DMS114 treated with DMSO at 0.1 percent for 48 hours (cell line): ENCODE data around the gene ZNF609.
A peak's percentile ranks its signal among the peaks of the same experiment; 100 is the strongest.
"Not testable (repeated sequence)": the region's sequence is repeated elsewhere in the genome, so short reads cannot be mapped to it uniquely, and the experiment has no call there.

ENCODE experiments used
- DNase-seq: peaks from one replicate; lab custom pipeline; 2025; ENCODE audit not compliant: unreplicated experiment; lab: John Stamatoyannopoulos, UW

Gene ZNF609

DNA sequence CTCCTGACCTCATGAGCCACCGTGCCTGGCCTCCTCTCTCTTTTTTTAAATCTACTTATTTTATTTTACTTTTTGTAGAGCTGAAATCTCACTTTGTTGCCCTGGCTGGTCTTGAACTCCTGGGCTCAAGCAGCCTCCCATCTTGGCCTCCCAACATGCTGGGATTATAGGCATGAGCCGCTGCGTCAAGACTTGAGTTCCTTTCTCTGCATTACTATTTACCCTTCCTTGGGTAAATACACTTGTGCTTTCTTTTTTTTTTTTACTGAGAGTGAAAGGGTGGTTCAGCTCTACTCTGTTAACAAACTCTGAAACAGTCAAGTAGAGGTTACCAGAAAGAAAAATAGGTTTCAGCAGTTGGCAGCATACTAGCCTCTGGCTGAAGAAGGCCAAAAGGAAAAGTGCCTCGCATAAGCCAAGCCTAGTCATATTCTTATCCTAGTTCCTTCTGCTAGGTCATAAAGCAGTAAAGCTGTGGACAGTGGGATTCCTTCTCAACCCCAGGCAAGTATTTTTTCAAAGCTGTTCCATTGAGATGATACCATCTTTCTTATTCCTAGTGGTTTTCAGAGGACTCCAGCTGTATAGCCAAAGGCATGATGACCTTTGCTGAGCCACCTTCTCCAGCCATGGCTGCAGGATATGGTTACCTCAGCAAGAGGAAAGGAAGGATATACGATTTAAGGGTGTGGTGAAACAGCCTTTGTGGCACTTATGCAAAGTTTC, 179.9 kb downstream of the ZNF609 start:
- no peak for DNase-seq

DNA sequence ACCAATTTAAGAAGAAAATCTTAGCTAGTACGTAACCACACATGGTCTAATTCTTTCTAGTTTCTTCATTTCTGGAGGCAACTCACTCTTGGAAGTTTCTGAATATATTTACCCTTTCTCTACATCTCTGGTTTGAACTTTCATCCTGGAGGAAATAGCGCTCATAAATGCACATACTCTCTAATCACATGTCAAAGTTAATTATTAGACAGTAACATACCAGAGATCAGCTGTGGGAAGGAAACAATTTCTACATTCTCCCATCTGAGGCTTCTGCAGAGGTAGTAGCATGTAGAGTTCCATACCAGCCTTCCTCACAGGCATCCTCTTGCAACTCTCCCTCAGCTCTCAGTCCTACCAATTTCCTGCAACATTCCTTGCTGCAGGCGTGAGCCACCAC, 182.5 kb downstream of the ZNF609 start:
- no peak for DNase-seq

DNA sequence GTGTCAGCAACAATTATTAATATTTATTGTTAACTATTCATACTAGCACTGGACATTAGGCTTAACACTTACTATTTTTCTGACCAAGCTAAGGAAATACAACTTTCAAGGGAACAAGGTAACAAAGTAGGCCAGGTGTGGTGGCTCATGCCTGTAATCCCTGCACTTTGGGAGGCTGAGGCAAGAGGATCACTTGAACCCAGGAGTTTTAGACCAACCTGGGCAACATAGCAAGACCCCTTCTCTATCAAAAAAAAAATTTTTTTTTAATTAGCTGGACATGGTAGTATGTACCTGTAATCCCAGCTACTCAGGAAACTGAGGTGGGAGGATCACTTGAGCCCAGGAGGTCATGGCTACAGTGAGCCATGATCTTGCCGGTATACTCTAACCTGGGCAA, 183.3 kb downstream of the ZNF609 start:
- DNase-seq, result no peak

DNA sequence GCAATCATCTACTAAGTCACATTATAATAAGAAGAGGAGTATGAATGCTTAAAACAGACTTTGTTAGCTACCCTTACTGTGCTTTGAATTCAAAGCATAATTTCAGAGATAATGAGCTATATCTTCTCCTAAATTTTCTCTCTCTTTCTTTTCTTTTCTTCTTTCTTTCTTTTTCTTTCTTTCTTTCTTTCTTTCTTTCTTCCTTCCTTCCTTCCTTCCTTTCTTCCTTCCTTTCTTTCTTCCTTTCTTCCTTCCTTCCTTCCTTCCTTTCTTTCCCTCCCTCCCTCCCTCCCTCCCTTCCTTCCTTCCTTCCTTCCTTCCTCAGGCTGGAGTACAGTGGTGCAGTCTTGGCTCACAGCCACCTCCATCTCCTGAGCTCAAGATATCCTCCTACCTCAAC, 184.4 kb downstream of the ZNF609 start:
- not testable (repeated sequence) for DNase-seq

DNA sequence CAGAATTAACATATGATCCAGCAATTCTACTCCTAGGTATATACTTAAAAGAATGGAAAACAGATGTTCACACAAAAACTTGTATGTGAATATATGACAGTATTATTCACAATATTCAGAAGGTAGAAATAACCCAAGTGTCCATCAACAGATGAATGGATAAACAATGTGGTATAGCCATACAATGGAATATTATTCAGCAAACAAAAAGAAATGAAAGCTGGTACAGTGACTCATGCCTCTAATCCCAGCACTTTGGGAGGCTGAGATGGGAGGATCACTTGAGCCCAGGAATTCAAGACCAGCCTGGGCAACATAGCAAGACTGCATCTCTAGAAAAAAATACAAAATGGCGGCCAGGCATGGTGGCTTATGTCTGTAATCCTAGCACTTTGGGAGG, 185.6 kb downstream of the ZNF609 start:
- no peak for DNase-seq

- DNase-seq, result no peak
Observed at GRCh38 chr15:64647367-64647766, 187.0 kb downstream of the ZNF609 start.

DNA sequence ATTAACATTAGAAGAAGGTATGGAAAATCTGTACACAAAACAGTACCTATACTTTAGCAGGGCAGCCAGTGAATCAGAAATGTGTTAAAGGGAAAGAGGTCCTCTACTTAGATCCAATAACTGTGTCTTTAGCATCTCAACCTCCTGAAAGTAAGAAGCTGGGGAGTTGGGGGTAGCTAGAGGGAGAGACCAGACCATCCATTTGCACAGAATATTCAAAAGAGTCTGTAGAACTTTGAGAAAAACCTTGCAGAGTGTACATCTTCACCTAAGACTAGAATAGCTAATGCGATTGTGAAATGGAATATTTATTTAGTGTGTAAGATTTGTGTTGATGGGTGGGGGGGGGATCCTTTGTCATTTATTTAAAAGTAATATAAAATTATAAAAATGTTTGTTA, 190.2 kb downstream of the ZNF609 start:
- DNase-seq, result no peak

DNA sequence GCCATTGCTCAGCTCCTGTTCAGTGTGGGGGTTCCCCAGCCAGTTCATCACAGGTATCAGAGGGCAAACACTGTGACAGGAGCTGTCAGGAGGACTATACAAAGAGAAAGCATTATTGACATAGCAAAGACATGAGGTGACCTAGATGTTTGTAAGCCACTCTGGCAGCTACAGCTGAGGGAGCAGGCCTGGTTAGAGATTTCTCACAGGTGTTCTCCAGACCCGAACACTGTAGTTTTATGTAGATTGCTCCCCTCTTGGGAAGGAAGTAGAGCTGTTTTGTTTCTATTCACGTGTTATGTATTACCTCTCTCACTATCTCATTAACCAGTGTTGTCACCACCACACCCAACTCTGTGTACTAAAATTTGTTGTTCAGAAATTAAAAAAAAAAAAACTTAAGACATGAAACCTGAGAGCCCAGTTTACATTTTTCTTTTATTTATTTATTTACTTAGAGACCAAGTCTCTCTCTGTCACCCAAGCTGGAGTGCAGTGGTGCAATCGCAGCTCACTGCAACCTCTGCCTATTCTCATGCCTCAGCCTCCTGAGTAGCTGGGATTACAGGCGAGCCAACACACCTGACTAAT, 191.3 kb downstream of the ZNF609 start:
- no peak for DNase-seq

GRCh38 chr15:64653757-64654156, 193.4 kb downstream of the ZNF609 start:
- DNase-seq, result peak; percentile 18

DNA sequence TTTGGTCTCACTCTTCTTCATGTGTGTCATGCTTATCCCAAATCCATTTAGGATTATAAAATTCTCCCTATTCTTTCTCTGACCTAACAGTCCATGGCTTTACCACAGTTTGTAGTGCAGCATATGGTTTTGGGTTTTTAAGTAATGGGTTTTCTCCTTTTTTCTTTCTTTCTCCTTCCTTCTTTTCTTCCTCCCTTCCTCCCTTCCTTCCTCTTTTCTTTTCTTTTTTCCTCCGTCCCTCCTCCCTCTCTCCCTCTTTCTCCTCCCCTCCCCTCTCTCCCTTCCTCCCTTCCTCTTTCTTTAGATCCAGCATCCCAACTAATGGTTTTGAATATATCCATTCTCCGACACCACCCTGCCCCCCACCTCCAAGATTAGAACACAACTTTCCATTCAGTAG, 196.1 kb downstream of the ZNF609 start:
- DNase-seq, result no peak

DNA sequence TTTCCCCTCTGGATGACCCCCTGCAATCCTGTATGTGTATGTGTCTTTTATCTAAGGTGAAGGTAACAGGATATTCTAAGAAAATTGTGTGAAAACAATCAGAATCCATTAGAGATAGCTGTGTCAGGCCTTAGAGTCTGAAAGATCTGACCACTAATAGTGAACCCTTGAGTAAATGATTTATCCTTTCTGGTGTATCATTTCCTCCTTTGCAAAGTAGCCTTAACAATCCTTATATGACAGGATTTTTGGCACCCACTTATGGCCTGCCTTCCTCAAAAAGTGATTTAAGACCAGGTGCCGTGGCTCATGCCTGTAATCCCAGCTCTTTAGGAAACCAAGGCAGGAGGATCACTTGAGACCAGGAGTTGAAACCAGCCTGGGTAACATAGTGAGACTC, 204.8 kb downstream of the ZNF609 start:
- DNase-seq, result no peak

DNA sequence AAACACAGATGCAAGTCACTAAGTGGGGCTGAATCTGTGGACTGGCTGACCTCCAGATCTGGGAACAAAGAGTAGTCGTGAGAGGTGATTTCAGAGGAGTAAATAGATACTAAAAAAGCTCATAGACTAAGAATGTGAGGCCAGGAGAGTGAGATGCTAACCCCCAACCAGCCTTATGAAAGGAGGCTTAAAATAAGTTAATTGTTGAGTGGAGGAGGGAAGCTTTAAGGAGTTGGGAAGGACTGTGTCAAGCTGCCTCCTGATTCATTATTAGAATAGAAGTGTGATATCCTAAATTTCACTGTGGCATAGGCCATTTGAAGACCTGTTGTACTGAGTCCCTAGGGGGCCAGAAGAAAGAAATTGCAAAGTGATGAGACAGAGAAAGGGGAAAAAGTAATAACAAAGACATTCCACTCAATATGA, 207.4 kb downstream of the ZNF609 start:
- DNase-seq, result no peak

GRCh38 chr15:64673866-64674265, 213.5 kb downstream of the ZNF609 start:
- no peak for DNase-seq

GRCh38 chr15:64678126-64678819, 217.9 kb downstream of the ZNF609 start:
- no peak for DNase-seq

- DNase-seq, result no peak
Observed at GRCh38 chr15:64680097-64680496, 219.7 kb downstream of the ZNF609 start.

DNA sequence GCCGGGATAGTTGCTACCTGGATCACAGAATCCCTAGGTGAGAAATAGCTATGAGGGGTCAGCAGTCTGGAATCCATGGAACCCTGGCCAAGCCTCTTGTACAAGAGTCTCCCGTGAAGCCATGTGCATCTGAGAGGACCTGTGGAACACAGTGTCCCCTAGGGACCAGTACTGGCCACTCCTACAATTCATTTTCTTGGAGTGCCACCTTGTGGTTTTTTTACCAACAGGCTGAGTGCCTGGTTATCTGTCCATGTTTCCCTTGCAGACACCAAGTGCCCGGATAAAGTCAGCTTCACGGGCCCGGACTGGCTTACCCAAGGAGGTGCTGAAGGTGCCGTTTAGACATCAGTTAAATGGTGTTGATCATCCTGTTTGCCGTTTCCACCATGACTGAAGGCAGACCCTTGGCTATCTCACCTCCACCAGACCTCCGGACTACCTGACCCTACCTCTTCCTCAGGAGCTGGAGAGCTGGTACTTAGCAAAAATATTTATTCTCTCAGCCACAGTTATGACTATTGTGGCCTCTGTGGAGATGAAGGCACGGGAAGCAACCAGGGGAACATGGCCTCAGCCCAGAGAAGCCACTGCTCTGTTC, 221.1 kb downstream of the ZNF609 start:
- DNase-seq, result peak; percentile 78

GRCh38 chr15:64682255-64682654, 221.9 kb downstream of the ZNF609 start:
- no peak for DNase-seq

GRCh38 chr15:64683378-64683777, 223.0 kb downstream of the ZNF609 start:
- DNase-seq, result no peak

DNA sequence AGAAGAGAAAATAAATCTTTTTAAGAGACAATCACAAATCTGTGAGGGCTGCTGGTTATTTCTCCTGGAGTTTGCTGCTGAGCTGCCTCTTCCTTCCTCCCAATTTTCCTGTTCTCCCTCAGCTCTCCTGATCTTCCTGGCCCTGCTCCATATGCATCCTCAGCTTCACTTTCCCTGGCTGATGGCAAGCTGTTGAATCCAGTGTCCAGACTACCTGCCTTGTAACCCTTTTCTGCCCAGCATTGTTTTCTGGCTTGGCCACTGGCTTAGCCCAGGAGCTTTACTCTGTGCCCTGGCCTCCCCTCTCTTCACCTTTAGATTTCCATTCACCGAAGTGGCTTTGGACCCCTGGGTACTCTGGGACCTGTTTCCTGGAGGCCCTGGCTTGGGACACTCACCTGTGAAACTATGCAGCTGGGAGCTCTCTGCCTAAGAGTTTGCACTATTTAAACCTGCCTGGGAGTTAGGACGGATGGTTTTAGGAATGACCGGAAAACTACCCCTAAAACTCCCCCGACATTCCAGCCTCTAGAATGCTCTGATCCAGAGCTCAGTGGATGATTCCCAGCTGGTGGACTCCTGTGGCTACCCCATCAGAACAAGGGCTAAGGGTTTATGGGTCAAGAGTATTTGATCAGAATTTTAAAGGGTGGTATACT, 225.0 kb downstream of the ZNF609 start:
- DNase-seq, result no peak

GRCh38 chr15:64686130-64686735, 225.9 kb downstream of the ZNF609 start:
- peak; percentile 78 for DNase-seq

GRCh38 chr15:64687172-64687571, 226.8 kb downstream of the ZNF609 start:
- DNase-seq, result no peak
